RWPE1 (cell line): ENCODE results near the gene PHYKPL.

Experiments
- CTCF ChIA-PET: fragments of 350-600 bp; sonication (Branson Sonifier 250); formaldehyde crosslinking; extraction: SDS; loops from one replicate; lab custom pipeline; 2021; lab: Yijun Ruan, JAX
- POLR2A ChIA-PET: fragments of 400-600 bp; formaldehyde crosslinking; extraction: SDS; loops from one replicate; lab custom pipeline; 2020; ENCODE audit warnings: antibody characterized with exemption; ENCODE audit not compliant: low non-redundant PET; lab: Yijun Ruan, JAX
- DNase-seq: peaks from one replicate; pipeline ENCODE4 v3.0.0; 2012; ENCODE audit warnings: low spot score
- H3K27ac ChIP-seq: fragments of 450-650 bp; 2 replicates; pipeline ENCODE4 v1.5.1; 2017
- CTCF ChIP-seq: fragments of 450-650 bp; conservative IDR thresholded peaks from 2 replicates; pipeline ENCODE4 v1.5.1; 2017; ENCODE audit warnings: low read depth, mild to moderate bottlenecking

Gene PHYKPL

DNA sequence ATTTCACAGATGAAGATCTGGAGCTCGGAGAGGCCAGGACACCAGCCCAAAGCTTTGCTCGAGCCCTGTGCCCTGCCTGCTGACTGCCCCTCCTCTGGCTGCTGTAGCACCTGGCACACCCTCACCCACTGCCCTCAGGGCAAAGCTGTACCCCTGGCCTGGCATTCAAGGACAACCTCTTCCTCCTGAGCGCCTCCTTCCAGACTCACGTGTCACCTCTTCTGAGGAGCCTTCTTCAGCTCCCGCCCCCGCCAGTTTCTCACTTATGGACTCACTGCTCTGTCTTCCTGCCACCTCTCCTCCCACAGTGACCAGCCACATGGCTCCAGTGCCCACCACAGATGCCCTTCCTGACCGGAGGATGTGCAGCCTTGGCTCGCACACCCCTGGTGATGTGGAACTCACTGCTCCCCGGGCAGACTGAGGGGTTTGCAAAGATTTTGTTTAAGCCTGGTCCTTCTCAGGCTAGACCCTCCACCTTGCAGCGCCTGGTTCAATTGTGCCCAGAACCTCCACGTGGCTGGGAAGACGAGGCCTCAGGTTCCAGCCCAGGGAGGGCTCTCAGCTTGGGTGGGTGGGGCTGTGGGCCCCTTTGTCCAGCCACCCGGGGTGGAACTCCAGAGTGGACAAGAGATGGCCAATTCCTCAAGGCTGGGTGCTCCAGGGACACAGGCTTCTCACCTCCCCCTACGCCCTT is 46.6 kb upstream of the PHYKPL start:
- ChIA-PET CTCF (interaction anchor here (0.6 to 1.8 kb wide), 16 partner anchors 13 to 1330 kb away, joined by 3 to 11 read pairs (median 4); partner anchors contain the start of gene COL23A1), POLR2A (no interaction called here)
- no peak for DNase-seq
- no peak overlapping the region for H3K27ac ChIP-seq
- TF ChIP-seq CTCF: no peak

- DNase-seq: no peak
- ChIA-PET POLR2A (no interaction called here), CTCF (interaction anchor here (0.6 to 2.3 kb wide), 5 partner anchors 9 to 312 kb away, joined by 3 to 11 read pairs (median 5); partner anchors contain the start of gene COL23A1)
- H3K27ac ChIP-seq: no peak overlapping the region
- TF ChIP-seq CTCF: no peak
Measured at GRCh38 chr5:178278358-178279023, 45.9 kb upstream of the PHYKPL start.

DNA sequence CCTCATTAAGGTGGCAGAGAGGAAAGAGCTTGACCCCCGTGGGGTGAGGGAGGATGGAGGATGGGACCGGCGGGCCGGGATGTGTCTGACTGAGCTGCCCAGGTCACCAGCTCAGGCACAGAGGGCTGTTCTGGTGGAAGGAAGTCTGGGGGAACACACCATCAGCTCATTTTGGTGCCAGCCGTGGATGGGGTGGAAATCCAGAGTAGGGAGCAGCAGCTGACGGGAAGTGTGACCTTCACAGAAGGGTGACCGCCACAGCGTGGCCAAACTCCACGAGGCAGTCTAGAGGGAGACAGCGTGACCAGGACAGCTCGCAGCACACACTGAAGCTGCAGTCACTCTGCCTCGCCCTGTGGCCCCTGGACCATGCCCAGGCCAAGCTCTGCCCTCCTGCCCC is 45.3 kb upstream of the PHYKPL start:
- ChIA-PET CTCF (interaction anchor here (0.6 to 2.3 kb wide), 5 partner anchors 8 to 562 kb away, joined by 3 to 11 read pairs (median 3); partner anchors contain the start of gene COL23A1), POLR2A (no interaction called here)
- H3K27ac ChIP-seq: no peak overlapping the region
- TF ChIP-seq CTCF: no peak
- DNase-seq: no peak

GRCh38 chr5:178277346-178277745 is 44.7 kb upstream of the PHYKPL start:
- CTCF ChIA-PET: interaction anchor here (0.6 to 2.3 kb wide), 6 partner anchors 40 to 563 kb away, joined by 3 to 5 read pairs (median 4); partner anchors contain the start of gene COL23A1
- no peak for TF ChIP-seq CTCF
- POLR2A ChIA-PET: no interaction called here
- no peak overlapping the region for H3K27ac ChIP-seq
- DNase-seq: no peak

- CTCF ChIA-PET: interaction anchor here (0.6 to 0.7 kb wide), 2 partner anchors 9 to 277 kb away, joined by 3 to 5 read pairs; no protein-coding TSS in a partner anchor
- H3K27ac ChIP-seq: no peak overlapping the region
- TF ChIP-seq CTCF: no peak
- no peak for DNase-seq
- POLR2A ChIA-PET: no interaction called here
Measured at GRCh38 chr5:178274781-178275537, 42.4 kb upstream of the PHYKPL start.
